A673 (cell line): Measurements from ENCODE around the gene DPCD. TPM values are rescaled to one million over a fixed set of nuclear protein-coding genes. Genes with fewer than 3 reads are reported as not detected.

ENCODE experiments used
- BruUV-seq: library from RNA; stranded (reverse); fragments of 400-500 nt; replicated peaks from 2 replicates; lab custom pipeline; 2021; lab: Mats Ljungman, UMichigan
- CTCF ChIA-PET: fragments of 300-600 bp; sonication (Branson Sonifier 250); formaldehyde crosslinking; loops from one replicate; lab custom pipeline; 2022; ENCODE audit warnings: antibody characterized with exemption; lab: Charles Lee
- POLR2A ChIA-PET: fragments of 300-600 bp; sonication (Branson Sonifier 250); formaldehyde crosslinking; loops from one replicate; lab custom pipeline; 2022; ENCODE audit warnings: antibody characterized with exemption; ENCODE audit not compliant: low non-redundant PET; lab: Charles Lee
- DNase-seq: peaks from one replicate; pipeline ENCODE4 v3.0.0-alpha.2; 2015; ENCODE audit warnings: low spot score
- H3K27ac ChIP-seq: fragments of 200-600 bp; sonication (generic); 2 replicates; pipeline ENCODE4 v1.5.1; 2016; ENCODE audit warnings: mixed run types, low read depth, mild to moderate bottlenecking, mixed read lengths, antibody characterized with exemption, low read length; ENCODE audit not compliant: poor library complexity, severe bottlenecking
- H3K27me3 ChIP-seq: fragments of 200-600 bp; sonication (generic); replicated peaks from 2 replicates; pipeline ENCODE4 v1.6.1; 2017; ENCODE audit warnings: mixed run types, low read depth, mild to moderate bottlenecking, mixed read lengths, antibody characterized with exemption, low read length; ENCODE audit not compliant: insufficient read depth, poor library complexity
- H3K36me3 ChIP-seq: fragments of 200-600 bp; sonication (generic); 2 replicates; pipeline ENCODE4 v1.6.1; 2016; ENCODE audit warnings: mixed run types, mild to moderate bottlenecking, mixed read lengths, antibody characterized with exemption, low read length; ENCODE audit not compliant: insufficient read depth, poor library complexity, severe bottlenecking
- H3K4me1 ChIP-seq: fragments of 200-600 bp; sonication (generic); 2 replicates; pipeline ENCODE4 v1.6.1; 2017; ENCODE audit warnings: mixed run types, mild to moderate bottlenecking, mixed read lengths, antibody characterized with exemption, low read length; ENCODE audit not compliant: insufficient read depth, poor library complexity, severe bottlenecking
- H3K4me3 ChIP-seq: fragments of 200-600 bp; sonication (generic); 2 replicates; pipeline ENCODE4 v1.5.1; 2016; ENCODE audit warnings: low read depth, mixed run types, mild to moderate bottlenecking, mixed read lengths, low read length; ENCODE audit not compliant: poor library complexity, severe bottlenecking
- H3K9me3 ChIP-seq: fragments of 200-600 bp; sonication (generic); 2 replicates; pipeline ENCODE4 v1.6.1; 2016; ENCODE audit warnings: mixed run types, low read depth, mild to moderate bottlenecking, mixed read lengths, antibody characterized with exemption, low read length; ENCODE audit not compliant: poor library complexity, severe bottlenecking
- EZH2 ChIP-seq: fragments of 200-600 bp; sonication (generic); IDR thresholded peaks from 2 replicates; pipeline ENCODE4 v1.6.1; 2017; ENCODE audit warnings: borderline replicate concordance, low read depth, mild to moderate bottlenecking, mixed read lengths, antibody characterized with exemption, low read length; ENCODE audit not compliant: poor library complexity, severe bottlenecking
- intact Hi-C: fragments of 100-400 bp; cut with micrococcal nuclease; formaldehyde crosslinking; loops from one replicate; pipeline ENCODE4 v1.10.0; 2022; ENCODE audit not compliant: unreplicated experiment
- total RNA-seq: library from RNA; stranded (reverse); gene quantifications from 2 replicates; pipeline ENCODE4 v1.2.3, GENCODE V29; 2021
- TF ChIP-seq, protein P1 (sequence below): fragments of 300-800, 200-600 bp; sonication (generic); conservative IDR thresholded peaks from 2 replicates; pipeline ENCODE4 v1.5.1; 2017; ENCODE audit warnings: low read depth, mild to moderate bottlenecking, antibody characterized with exemption, low read length, moderate library complexity, mixed read lengths

DPCD gene
- total RNA-seq, 1 experiment from 2014 or later, result 32.5 TPM

DNA sequence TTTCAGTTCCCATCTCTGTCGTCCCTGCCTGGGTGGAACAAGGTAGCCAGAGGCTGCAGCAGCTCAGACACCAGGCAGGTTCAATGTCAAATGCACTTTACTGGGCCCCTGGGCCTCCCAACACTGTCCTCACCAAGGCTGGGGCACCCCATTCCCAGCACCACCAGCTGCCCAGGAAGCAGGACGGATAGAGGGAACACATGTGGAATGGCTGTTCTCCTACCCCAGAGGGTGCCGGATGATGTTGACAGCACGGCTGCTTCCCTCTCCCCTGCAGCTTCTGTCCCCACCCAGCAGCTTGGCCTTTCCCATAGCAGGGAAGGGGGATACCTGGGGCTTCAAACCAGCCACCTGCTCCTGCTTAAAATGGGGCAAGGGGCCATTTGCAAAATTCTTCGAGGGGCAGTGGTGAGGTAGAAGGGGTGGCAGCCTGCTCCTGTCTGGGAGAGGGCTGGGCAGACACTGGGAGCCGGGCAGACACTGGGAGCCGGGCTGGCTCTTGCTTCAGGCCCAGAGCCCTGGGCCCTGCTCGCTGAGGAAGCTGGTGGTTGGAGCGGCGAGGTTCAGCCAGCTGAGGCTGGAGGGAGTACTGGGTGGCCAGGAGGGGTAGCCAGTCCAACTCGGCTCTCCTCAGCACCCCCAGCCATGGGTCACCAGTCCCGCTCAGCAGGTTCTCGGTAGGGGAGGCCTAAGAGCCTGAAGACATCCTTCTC lies 9.2 kb upstream of the DPCD start:
- no peaks in the 10 kb centered on the region for H3K27me3 ChIP-seq
- H3K27ac ChIP-seq, result no peak overlapping the region
- peaks cover 10% of the 10 kb centered on the region for H3K4me1 ChIP-seq
- BruUV-seq, result no TSS peak
- peaks cover 7% of the 10 kb centered on the region for H3K36me3 ChIP-seq
- no peaks in the 10 kb centered on the region for H3K9me3 ChIP-seq
- ChIA-PET CTCF (interaction anchor here (0.9 kb wide), 1 partner anchor 9 kb away, joined by 3 read pairs; no protein-coding TSS in a partner anchor), POLR2A (no interaction called here)
- H3K4me3 ChIP-seq, result no peak overlapping the region
- DNase-seq, result no peak
- intact Hi-C loops, result no loop called here
- no peak for TF ChIP-seq EZH2
- TF ChIP-seq, protein P1, sequence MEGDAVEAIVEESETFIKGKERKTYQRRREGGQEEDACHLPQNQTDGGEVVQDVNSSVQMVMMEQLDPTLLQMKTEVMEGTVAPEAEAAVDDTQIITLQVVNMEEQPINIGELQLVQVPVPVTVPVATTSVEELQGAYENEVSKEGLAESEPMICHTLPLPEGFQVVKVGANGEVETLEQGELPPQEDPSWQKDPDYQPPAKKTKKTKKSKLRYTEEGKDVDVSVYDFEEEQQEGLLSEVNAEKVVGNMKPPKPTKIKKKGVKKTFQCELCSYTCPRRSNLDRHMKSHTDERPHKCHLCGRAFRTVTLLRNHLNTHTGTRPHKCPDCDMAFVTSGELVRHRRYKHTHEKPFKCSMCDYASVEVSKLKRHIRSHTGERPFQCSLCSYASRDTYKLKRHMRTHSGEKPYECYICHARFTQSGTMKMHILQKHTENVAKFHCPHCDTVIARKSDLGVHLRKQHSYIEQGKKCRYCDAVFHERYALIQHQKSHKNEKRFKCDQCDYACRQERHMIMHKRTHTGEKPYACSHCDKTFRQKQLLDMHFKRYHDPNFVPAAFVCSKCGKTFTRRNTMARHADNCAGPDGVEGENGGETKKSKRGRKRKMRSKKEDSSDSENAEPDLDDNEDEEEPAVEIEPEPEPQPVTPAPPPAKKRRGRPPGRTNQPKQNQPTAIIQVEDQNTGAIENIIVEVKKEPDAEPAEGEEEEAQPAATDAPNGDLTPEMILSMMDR, result no peak

DNA sequence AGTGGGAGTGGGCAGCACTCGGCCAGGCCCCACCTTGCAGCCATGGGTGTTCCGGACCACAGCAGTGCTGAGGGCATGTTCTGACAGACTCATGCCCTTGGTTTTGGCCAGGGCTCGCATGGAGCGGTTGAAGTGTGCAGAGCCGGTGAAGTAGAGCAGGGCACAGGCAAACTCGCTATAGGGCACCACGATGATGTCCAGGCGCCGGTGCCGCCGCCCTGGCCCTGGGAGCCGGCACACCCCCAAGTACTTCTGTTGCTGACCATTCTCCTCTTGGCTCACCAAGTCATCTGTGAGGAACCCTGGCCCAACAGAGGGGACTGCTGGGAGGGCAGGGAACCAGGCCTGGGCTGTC lies 8.6 kb upstream of the DPCD start:
- no peak for TF ChIP-seq EZH2
- TF ChIP-seq, protein P1, result no peak
- BruUV-seq, result no TSS peak
- Histone ChIP-seq H3K27ac (no peak overlapping the region), H3K4me1 (peaks cover 5% of the 10 kb centered on the region), H3K27me3 (no peaks in the 10 kb centered on the region), H3K9me3 (no peaks in the 10 kb centered on the region), H3K4me3 (no peak overlapping the region), H3K36me3 (peaks cover 7% of the 10 kb centered on the region)
- POLR2A ChIA-PET, result no interaction called here
- intact Hi-C loops, result no loop called here
- CTCF ChIA-PET, result no interaction called here
- DNase-seq, result no peak

DNA sequence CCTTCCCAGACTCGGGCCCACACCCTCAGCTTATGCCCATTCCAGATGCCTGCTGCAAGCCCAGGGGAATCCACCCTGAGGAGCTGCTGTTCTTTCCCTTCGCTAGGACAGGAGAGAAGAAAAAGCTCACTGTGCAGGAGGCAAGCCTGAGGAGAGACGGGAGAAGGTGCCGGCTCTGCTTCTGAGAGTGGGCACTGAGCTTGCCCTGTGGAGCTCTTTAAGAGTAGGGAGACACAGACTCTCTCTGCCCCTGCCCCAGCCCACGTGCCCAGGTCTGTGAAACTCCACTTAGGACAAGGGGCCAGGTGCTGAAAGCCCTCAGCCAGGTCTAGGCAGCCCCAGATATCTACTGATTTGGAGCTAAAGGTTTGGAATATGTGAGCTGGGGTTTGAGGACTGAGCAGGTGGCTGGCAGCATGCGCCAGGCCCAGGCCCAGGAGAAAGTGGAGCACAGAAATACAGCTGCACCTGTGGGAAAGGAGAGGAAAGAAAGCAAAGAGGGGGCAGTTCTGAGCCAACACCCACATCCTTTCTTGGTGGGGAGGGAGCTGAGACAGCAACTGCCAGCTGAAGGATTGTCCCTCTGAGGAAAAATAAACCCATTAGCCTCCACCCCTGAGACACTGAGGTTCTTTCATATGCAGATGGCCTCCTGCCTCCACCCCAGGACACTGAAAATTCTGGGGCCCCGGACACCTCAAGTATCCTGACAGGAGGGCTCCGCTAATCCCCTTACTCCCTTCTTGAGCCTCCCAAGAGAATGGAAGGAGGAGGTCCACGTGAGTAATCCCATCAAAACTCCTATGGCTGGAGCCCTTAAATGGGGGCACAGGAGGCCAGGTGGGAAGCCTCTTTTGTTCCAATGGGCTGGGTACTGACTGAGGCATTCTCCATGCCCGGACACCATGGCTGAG lies 7.4 kb upstream of the DPCD start:
- H3K27ac ChIP-seq, result no peak overlapping the region
- TF ChIP-seq, protein P1, result no peak
- no peak for TF ChIP-seq EZH2
- CTCF ChIA-PET, result no interaction called here
- no peak overlapping the region for H3K4me3 ChIP-seq
- no TSS peak for BruUV-seq
- H3K9me3 ChIP-seq, result no peaks in the 10 kb centered on the region
- no peaks in the 10 kb centered on the region for H3K27me3 ChIP-seq
- no peak for DNase-seq
- peaks cover 7% of the 10 kb centered on the region for H3K36me3 ChIP-seq
- intact Hi-C loops, result no loop called here
- H3K4me1 ChIP-seq, result no peaks in the 10 kb centered on the region
- POLR2A ChIA-PET, result interaction anchor here (0.7 kb wide), 1 partner anchor 695 kb away, joined by 10 read pairs; no protein-coding TSS in a partner anchor
